H1 (cell line): ENCODE measurements around the gene POTEH. TPM values are rescaled to one million over a fixed set of nuclear protein-coding genes. Genes with fewer than 3 reads are reported as not detected.
"Not testable (repeated sequence)": the region's sequence is repeated elsewhere in the genome, so short reads cannot be mapped to it uniquely, and the experiment has no call there.

Experiments
- CTCF ChIA-PET: fragments of 300-600 bp; sonication (Branson Sonifier 250); formaldehyde crosslinking; loops from one replicate; lab custom pipeline; 2021; ENCODE audit not compliant: partially characterized antibody; lab: Charles Lee
- POLR2A ChIA-PET: fragments of 300-600 bp; sonication (Branson Sonifier 250); formaldehyde crosslinking; loops from one replicate; lab custom pipeline; 2021; ENCODE audit warnings: inconsistent platforms; ENCODE audit not compliant: partially characterized antibody; lab: Charles Lee
- DNase-seq, 2 experiments: peaks; one replicate each; pipeline versions ENCODE4 v3.0.0 to v3.0.0-alpha.2; 2010 to 2022; ENCODE audit warnings: low spot score in 2 of 2, low read depth in 1 of 2, mixed read lengths in 1 of 2
- FAIRE-seq: peaks from 2 replicates; lab custom pipeline; 2011; peaks lifted over from hg19 to GRCh38; lab: Jason Lieb, UNC
- H2AFZ ChIP-seq: 2 replicates; pipeline ENCODE4 v1.8.1; 2012; ENCODE audit warnings: low read length, inconsistent platforms
- H2AK5ac ChIP-seq: 2 replicates; pipeline ENCODE4 v1.6.1; 2013; ENCODE audit warnings: low read depth, low read length
- H2BK120ac ChIP-seq: replicated peaks from 2 replicates; pipeline ENCODE3; 2013; ENCODE audit warnings: low read depth, low read length, inconsistent platforms
- H2BK12ac ChIP-seq: 2 replicates; pipeline ENCODE4 v1.6.1; 2013; ENCODE audit warnings: low read depth, low read length
- H2BK15ac ChIP-seq: 2 replicates; pipeline ENCODE4 v1.6.1; 2013; ENCODE audit warnings: low read length
- H2BK20ac ChIP-seq: 2 replicates; pipeline ENCODE4 v1.6.1; 2013; ENCODE audit warnings: low read length
- H2BK5ac ChIP-seq: 2 replicates; pipeline ENCODE4 v1.6.1; 2013; ENCODE audit warnings: low read depth, low read length
- H3K14ac ChIP-seq: 2 replicates; pipeline ENCODE4 v1.6.1; 2013; ENCODE audit warnings: inconsistent platforms; ENCODE audit not compliant: insufficient read length
- H3K18ac ChIP-seq: 2 replicates; pipeline ENCODE4 v1.6.1; 2013; ENCODE audit warnings: low read length; ENCODE audit errors: extremely low read depth
- H3K23ac ChIP-seq: 2 replicates; pipeline ENCODE4 v1.6.1; 2013; ENCODE audit warnings: inconsistent platforms; ENCODE audit not compliant: insufficient read length
- H3K23me2 ChIP-seq: 2 replicates; pipeline ENCODE4 v1.6.1; 2013; ENCODE audit warnings: low read depth, low read length
- H3K27ac ChIP-seq: 2 replicates; pipeline ENCODE4 v1.6.1; 2011; ENCODE audit warnings: low read depth, low read length, inconsistent platforms
- H3K27me3 ChIP-seq, 4 experiments: replicated peaks in 1 of 4; 1 replicate in 1 of 4; 2 replicates in 3 of 4; pipeline versions ENCODE4 v1.6.1 to v1.8.1; 2011 to 2013; ENCODE audit warnings: low read length in 3 of 4, mild to moderate bottlenecking in 3 of 4, inconsistent platforms in 2 of 4, mixed read lengths in 2 of 4, moderate library complexity in 1 of 4; ENCODE audit not compliant: control insufficient read depth in 3 of 4, insufficient read depth in 3 of 4; ENCODE audit errors: extremely low read depth in 1 of 4
- H3K36me3 ChIP-seq, 4 experiments: 2 replicates each; pipeline versions ENCODE4 v1.6.1 to v1.8.1; 2011 to 2013; ENCODE audit warnings: mild to moderate bottlenecking in 4 of 4, low read length in 3 of 4, moderate library complexity in 2 of 4, control low read depth in 1 of 4, inconsistent platforms in 1 of 4; ENCODE audit not compliant: insufficient read depth in 4 of 4, control insufficient read depth in 2 of 4
- H3K4ac ChIP-seq: replicated peaks from 2 replicates; pipeline ENCODE3; 2013; ENCODE audit warnings: low read length, low read depth, mixed read lengths, inconsistent platforms; ENCODE audit not compliant: insufficient read length
- H3K4me1 ChIP-seq, 4 experiments: replicated peaks in 1 of 4; 1 replicate in 1 of 4; 2 replicates in 3 of 4; pipeline versions ENCODE4 v1.6.1 to v1.8.1; 2011 to 2013; ENCODE audit warnings: low read length in 3 of 4, inconsistent platforms in 2 of 4, mixed read lengths in 1 of 4; ENCODE audit not compliant: insufficient read depth in 4 of 4, control insufficient read depth in 3 of 4
- H3K4me2 ChIP-seq, 2 experiments: 2 replicates each; pipeline versions ENCODE4 v1.6.1 to v1.8.1; 2011 to 2013; ENCODE audit warnings: low read depth in 2 of 2, low read length in 2 of 2, control low read depth in 1 of 2, inconsistent platforms in 1 of 2, mild to moderate bottlenecking in 1 of 2; ENCODE audit not compliant: insufficient read depth in 1 of 2
- H3K4me3 ChIP-seq, 4 experiments: fragments of 200-600, 300-600 bp in 1 of 4; sonication (generic), shearing (Covaris generic), sonication (Bioruptor Twin) in 1 of 4; 2 replicates each; pipeline versions ENCODE4 v1.5.1 to v1.8.1; 2011 to 2016; ENCODE audit warnings: low read length in 4 of 4, low read depth in 3 of 4, control low read depth in 2 of 4, inconsistent platforms in 2 of 4, mild to moderate bottlenecking in 2 of 4, mixed read lengths in 1 of 4, moderate library complexity in 1 of 4; ENCODE audit not compliant: insufficient read depth in 2 of 4; ENCODE audit errors: extremely low read depth in 1 of 4
- H3K56ac ChIP-seq: replicated peaks from 2 replicates; pipeline ENCODE3; 2013; ENCODE audit warnings: low read depth, mild to moderate bottlenecking, mixed read lengths, low read length, inconsistent platforms; ENCODE audit not compliant: insufficient read length
- H3K79me1 ChIP-seq: 2 replicates; pipeline ENCODE4 v1.6.1; 2013; ENCODE audit warnings: low read depth, low read length, control low read depth
- H3K79me2 ChIP-seq, 2 experiments: 2 replicates each; pipeline versions ENCODE4 v1.6.1 to v1.8.1; 2012 to 2013; ENCODE audit warnings: low read length in 2 of 2, mild to moderate bottlenecking in 2 of 2, inconsistent platforms in 1 of 2; ENCODE audit not compliant: insufficient read depth in 2 of 2, control insufficient read depth in 1 of 2
- H3K9ac ChIP-seq, 4 experiments: replicated peaks in 1 of 4; 1 replicate in 1 of 4; 2 replicates in 3 of 4; pipeline versions ENCODE4 v1.6.1 to v1.8.1; 2011 to 2013; ENCODE audit warnings: low read depth in 3 of 4, low read length in 3 of 4, control low read depth in 2 of 4, mild to moderate bottlenecking in 2 of 4, moderate library complexity in 2 of 4, inconsistent platforms in 1 of 4; ENCODE audit errors: extremely low read depth in 1 of 4
- H3K9me3 ChIP-seq, 2 experiments: 2 replicates each; pipeline versions ENCODE4 v1.6.1 to v1.8.1; 2012 to 2013; ENCODE audit warnings: mild to moderate bottlenecking in 2 of 2, moderate library complexity in 2 of 2, control low read depth in 1 of 2, inconsistent platforms in 1 of 2, low read depth in 1 of 2, low read length in 1 of 2, mixed read lengths in 1 of 2; ENCODE audit not compliant: insufficient read depth in 2 of 2
- H4K20me1 ChIP-seq, 2 experiments: replicated peaks in 1 of 2; 2 replicates each; pipeline versions ENCODE3 to v1.8.1; 2011 to 2013; ENCODE audit warnings: inconsistent platforms in 2 of 2, low read length in 2 of 2, mild to moderate bottlenecking in 1 of 2; ENCODE audit not compliant: insufficient read depth in 2 of 2, control insufficient read depth in 1 of 2
- H4K5ac ChIP-seq: 2 replicates; pipeline ENCODE4 v1.6.1; 2013; ENCODE audit warnings: low read length, low read depth, mixed read lengths, inconsistent platforms; ENCODE audit not compliant: insufficient read length
- H4K8ac ChIP-seq: 2 replicates; pipeline ENCODE4 v1.8.0; 2013; ENCODE audit warnings: mild to moderate bottlenecking, moderate library complexity, low read length, inconsistent platforms; ENCODE audit not compliant: insufficient read depth; ENCODE audit errors: extremely low read depth
- H4K91ac ChIP-seq: replicated peaks from 2 replicates; pipeline ENCODE3; 2013; ENCODE audit warnings: low read length, mixed read lengths, inconsistent platforms; ENCODE audit not compliant: insufficient read length
- WGBS, 2 experiments: shearing (Covaris generic) in 1 of 2; methylation state at CpG; one replicate each; pipeline versions ENCODE4 v1.1.6 to v1.1.7; 2013 to 2015; ENCODE audit warnings: low lambda C conversion rate in 2 of 2, mixed read lengths in 2 of 2, inconsistent platforms in 1 of 2, low coverage in 1 of 2, missing lambda C conversion rate in 1 of 2; ENCODE audit not compliant: insufficient replicate concordance in 2 of 2, insufficient coverage in 1 of 2, insufficient read length in 1 of 2; ENCODE audit errors: extremely low coverage in 1 of 2, missing lambda C conversion rate in 1 of 2; 5-methylcytosine and 5-hydroxymethylcytosine counted together
- polyA plus RNA-seq, 7 experiments: library from polyadenylated mRNA; depleted of rRNA in 3 of 7; stranded (reverse) in 5 of 7; unstranded in 2 of 7; fragments of >200 nt in 5 of 7; fragments of 200-250 nt in 2 of 7; gene quantifications; 1 replicate in 5 of 7; 2 replicates in 1 of 7; 4 replicates in 1 of 7; pipeline versions ENCODE4 v1.2.1 to v1.2.3, GENCODE V29; 2011 to 2013; ENCODE audit warnings: missing spikeins in 2 of 7, mixed read lengths in 2 of 7
- total RNA-seq: library from RNA; stranded (reverse); fragmentation: NEBNext Ultra II Directional; extraction: Animal tissue kit (Norgen Biotek cat#: 25700); gene quantifications from 2 replicates; pipeline ENCODE4 v1.2.1, GENCODE V29; 2021

POTEH gene
- total and polyA plus RNA-seq, 2 of the 8 experiments (the other 6 are each of a cell fraction or from before 2014, with no cell fraction given): not detected

DNA sequence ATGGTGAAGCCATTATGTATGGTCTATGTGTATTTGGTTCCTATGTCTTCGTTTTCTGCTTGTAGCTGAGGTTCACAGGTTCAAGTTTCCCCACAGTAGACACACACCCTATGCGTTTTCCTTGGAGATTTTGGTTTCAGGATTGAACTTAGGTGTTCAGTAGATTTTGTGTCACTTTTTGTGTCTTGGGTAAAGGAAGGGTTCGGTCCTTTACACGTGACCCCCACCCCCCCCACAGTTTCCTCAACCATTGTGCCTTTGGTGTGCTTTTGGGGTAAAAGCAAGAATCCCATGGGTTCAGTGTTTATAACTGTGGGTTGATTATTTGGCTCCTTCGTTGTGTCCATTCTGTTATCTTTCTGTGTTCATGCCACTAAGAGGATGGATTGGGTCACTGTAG lies 24.3 kb upstream of the POTEH start:
- 70% methylated on average over 5 of the region's 5 CpGs; no CpG with 5 or more reads in 1 of the 2 experiments for whole genome bisulfite sequencing, 2 experiments
- H3K4me2 ChIP-seq, FAIRE-seq, H3K27ac ChIP-seq, H2AFZ ChIP-seq, H3K14ac ChIP-seq, DNase-seq, H3K23me2 ChIP-seq, H4K8ac ChIP-seq, H3K27me3 ChIP-seq, H2BK5ac ChIP-seq, H3K79me2 ChIP-seq, H3K23ac ChIP-seq, H3K9me3 ChIP-seq, H3K36me3 ChIP-seq, H3K79me1 ChIP-seq, H2BK120ac ChIP-seq, H4K20me1 ChIP-seq, H3K56ac ChIP-seq, H3K18ac ChIP-seq, CTCF ChIA-PET, H3K4me1 ChIP-seq, H3K4me3 ChIP-seq, H2BK20ac ChIP-seq, H2BK15ac ChIP-seq, H2AK5ac ChIP-seq, H2BK12ac ChIP-seq, H4K91ac ChIP-seq, H4K5ac ChIP-seq, H3K4ac ChIP-seq, POLR2A ChIA-PET, H3K9ac ChIP-seq: not testable (repeated sequence)

DNA sequence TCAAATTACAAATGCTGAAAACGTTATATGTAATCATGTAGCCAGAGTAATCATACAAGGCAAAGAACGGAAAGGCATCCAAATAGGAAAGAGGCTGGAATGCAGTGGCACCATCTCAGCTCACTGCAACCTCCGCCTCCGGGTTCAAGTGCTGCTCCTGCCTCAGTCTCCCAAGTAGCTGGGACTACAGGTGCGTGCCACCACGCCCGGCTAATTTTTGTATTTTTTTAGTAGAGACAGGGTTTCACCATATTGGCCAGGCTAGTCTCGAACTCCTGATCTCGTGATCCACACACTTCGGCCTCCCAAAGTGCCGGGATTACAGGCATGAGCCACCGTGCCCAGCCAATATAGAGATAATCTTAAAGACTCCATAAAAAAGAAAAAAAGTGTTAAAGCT lies 20.4 kb upstream of the POTEH start:
- H3K79me1 ChIP-seq, H3K9ac ChIP-seq, FAIRE-seq, H3K18ac ChIP-seq, H4K8ac ChIP-seq, H4K91ac ChIP-seq, H3K36me3 ChIP-seq, H3K4ac ChIP-seq, H3K27me3 ChIP-seq, H2BK5ac ChIP-seq, H3K27ac ChIP-seq, H3K56ac ChIP-seq, H3K4me2 ChIP-seq, POLR2A ChIA-PET, H3K23me2 ChIP-seq, H2AK5ac ChIP-seq, H4K20me1 ChIP-seq, H3K4me3 ChIP-seq, H3K14ac ChIP-seq, H2BK12ac ChIP-seq, H2BK20ac ChIP-seq, H3K4me1 ChIP-seq, H3K9me3 ChIP-seq, H2BK120ac ChIP-seq, DNase-seq, H4K5ac ChIP-seq, H3K23ac ChIP-seq, H2AFZ ChIP-seq, H3K79me2 ChIP-seq, CTCF ChIA-PET, H2BK15ac ChIP-seq: not testable (repeated sequence)
- 100% methylated on average over 3 of the region's 12 CpGs; no CpG with 5 or more reads in 1 of the 2 experiments for WGBS, 2 experiments
